ENCODE data around the gene SLAMF6. TPM values are rescaled to one million over a fixed set of nuclear protein-coding genes. Genes with fewer than 3 reads are reported as not detected.

The SLAMF6 gene
- polyA plus RNA-seq, 4 donors, result 0.10 to 0.17 (median 0.13) TPM; not detected in 1

- DNase-seq (ENCODE audit: low read depth in 4 of 4, low spot score in 2 of 4), result no peak
Measured at GRCh38 chr1:160437432-160438316, 85.4 kb downstream of the SLAMF6 start.

- no peak for DNase-seq (ENCODE audit: low read depth in 4 of 4, low spot score in 2 of 4)
Measured at GRCh38 chr1:160436966-160437365, 86.1 kb downstream of the SLAMF6 start.

Other genes with a start within 250 kb of the SLAMF6 start
- gene PEX19, start 238.1 kb downstream of the SLAMF6 start, polyA plus RNA-seq (ENCODE audit: insufficient read length in 4 of 4), result 10 to 100 TPM; 72.1 to 91.4 (median 78.8) TPM
- 100 to 1,000 TPM; 140 to 179 (median 159) TPM for gene COPA, start 180.0 kb downstream of the SLAMF6 start, polyA plus RNA-seq (ENCODE audit: insufficient read length in 4 of 4)
- gene NCSTN, start 179.9 kb downstream of the SLAMF6 start, polyA plus RNA-seq (ENCODE audit: insufficient read length in 4 of 4), result 100 to 1,000 TPM; 141 to 159 (median 155) TPM
- under 1 TPM; 0.10 to 0.33 (median 0.19) TPM for gene NHLH1, start 156.2 kb downstream of the SLAMF6 start, polyA plus RNA-seq (ENCODE audit: insufficient read length in 4 of 4)
- gene VANGL2, start 122.7 kb downstream of the SLAMF6 start, polyA plus RNA-seq (ENCODE audit: insufficient read length in 4 of 4), result 10 to 100 TPM; 29.2 to 43.9 (median 34.9) TPM
- gene CD84, start 56.2 kb upstream of the SLAMF6 start, polyA plus RNA-seq (ENCODE audit: insufficient read length in 4 of 4), result 1 to 10 TPM in 2 of 4 donors, under 1 TPM in 2; 0.71 to 1.5 (median 1.2) TPM
- under 1 TPM in 3 of 4 donors, not detected in 1; 0.05 to 0.16 (median 0.10) TPM for gene SLAMF1, start 123.8 kb upstream of the SLAMF6 start, polyA plus RNA-seq (ENCODE audit: insufficient read length in 4 of 4)
- 1 to 10 TPM in 3 of 4 donors, under 1 TPM in 1; 0.66 to 2.6 (median 1.5) TPM for gene CD48, start 188.6 kb upstream of the SLAMF6 start, polyA plus RNA-seq (ENCODE audit: insufficient read length in 4 of 4)
- under 1 TPM; 0.32 to 0.55 (median 0.41) TPM for gene SLAMF7, start 216.0 kb upstream of the SLAMF6 start, polyA plus RNA-seq (ENCODE audit: insufficient read length in 4 of 4)

Measured in left renal cortex interstitium (tissue), 4 donors.